ENCODE measurements around the gene ADAMTSL1. TPM values are rescaled to one million over a fixed set of nuclear protein-coding genes. Genes with fewer than 3 reads are reported as not detected.

Gene ADAMTSL1
- total RNA-seq, 4 donors from 2014 or later: 0.32 to 2.3 (median 1.3) TPM

DNA sequence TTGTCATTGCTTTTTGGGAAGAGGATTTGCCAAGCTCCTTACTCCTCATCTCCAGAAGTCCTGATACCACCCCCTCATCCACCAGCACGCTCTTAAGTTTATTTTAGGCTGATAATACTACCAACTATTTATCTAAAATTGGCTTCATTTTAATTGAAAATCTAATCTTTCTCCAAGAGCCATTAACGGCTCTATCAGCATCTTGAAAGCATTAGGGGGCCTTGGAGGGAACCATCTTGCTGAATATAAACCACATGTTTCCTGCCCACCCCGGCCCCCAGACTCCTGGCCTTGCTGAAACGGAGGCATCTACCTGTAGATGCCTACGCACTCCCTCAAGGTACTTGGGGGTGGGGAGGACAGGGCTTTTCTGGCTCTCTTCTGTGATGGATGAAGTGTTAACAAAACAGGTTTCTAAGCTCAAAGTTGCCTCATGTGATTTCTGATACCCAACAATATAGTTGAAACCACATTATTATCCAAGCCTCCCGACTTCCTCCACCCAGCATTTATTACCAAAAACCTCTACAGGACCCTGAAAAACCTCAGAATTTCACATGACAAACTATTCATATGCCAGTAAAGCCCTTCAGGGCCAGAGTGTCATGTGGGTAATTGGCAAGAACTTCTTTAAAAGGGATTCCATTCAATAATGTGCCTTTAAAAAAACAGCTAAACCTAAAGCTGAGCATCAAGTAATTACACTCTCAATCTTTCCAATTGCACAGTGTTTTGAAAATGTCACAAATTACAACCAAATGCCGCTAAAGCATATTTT is 462.3 kb downstream of the ADAMTSL1 start:
- H3K27ac ChIP-seq: no peak overlapping the region
- WGBS: 65% methylated on average over 7 of the region's 7 CpGs

DNA sequence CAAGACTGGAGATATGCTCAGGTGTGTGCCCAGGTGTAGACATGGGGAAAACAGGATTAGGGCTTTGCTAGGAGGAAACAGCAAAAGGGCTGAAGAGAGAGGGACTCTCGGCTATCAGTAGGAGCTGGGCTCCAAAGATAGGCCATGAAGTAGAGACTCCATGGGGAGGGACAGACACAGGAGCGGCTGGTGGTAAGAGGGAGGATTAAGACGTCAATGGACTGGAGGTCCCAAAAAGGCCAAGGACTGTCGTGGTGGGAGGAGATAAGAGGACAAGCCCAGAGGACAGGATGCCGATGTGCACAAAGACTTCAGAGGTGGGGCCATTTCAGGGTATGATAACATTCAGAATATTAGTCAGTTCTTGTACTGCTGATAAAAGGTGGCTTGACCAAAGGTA is 466.0 kb downstream of the ADAMTSL1 start:
- TF ChIP-seq EP300 (IDR thresholded peaks at IDR 0.05) (no peak), POLR2AphosphoS5 (IDR thresholded peaks at IDR 0.05) (no peak), POLR2A (IDR thresholded peaks at IDR 0.05) (no peak)
- TF ChIP-seq, protein P1, sequence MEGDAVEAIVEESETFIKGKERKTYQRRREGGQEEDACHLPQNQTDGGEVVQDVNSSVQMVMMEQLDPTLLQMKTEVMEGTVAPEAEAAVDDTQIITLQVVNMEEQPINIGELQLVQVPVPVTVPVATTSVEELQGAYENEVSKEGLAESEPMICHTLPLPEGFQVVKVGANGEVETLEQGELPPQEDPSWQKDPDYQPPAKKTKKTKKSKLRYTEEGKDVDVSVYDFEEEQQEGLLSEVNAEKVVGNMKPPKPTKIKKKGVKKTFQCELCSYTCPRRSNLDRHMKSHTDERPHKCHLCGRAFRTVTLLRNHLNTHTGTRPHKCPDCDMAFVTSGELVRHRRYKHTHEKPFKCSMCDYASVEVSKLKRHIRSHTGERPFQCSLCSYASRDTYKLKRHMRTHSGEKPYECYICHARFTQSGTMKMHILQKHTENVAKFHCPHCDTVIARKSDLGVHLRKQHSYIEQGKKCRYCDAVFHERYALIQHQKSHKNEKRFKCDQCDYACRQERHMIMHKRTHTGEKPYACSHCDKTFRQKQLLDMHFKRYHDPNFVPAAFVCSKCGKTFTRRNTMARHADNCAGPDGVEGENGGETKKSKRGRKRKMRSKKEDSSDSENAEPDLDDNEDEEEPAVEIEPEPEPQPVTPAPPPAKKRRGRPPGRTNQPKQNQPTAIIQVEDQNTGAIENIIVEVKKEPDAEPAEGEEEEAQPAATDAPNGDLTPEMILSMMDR (IDR thresholded peaks at IDR 0.05): no peak
- WGBS: 97% methylated on average over 5 of the region's 5 CpGs
- no peak for DNase-seq (ENCODE audit: low spot score in 2 of 2)
- H3K4me3 ChIP-seq: no peak overlapping the region
- H3K9me3 ChIP-seq: no peaks in the 10 kb centered on the region
- H3K36me3 ChIP-seq: no peaks in the 10 kb centered on the region
- no peaks in the 10 kb centered on the region for H3K27me3 ChIP-seq
- H3K27ac ChIP-seq: no peak overlapping the region
- H3K4me1 ChIP-seq: no peaks in the 10 kb centered on the region

More for the DNA sequence above, 462.3 kb downstream of the ADAMTSL1 start:
- no peak for TF ChIP-seq POLR2AphosphoS5 (IDR thresholded peaks at IDR 0.05)
- TF ChIP-seq POLR2A (IDR thresholded peaks at IDR 0.05): no peak
- TF ChIP-seq, protein P1 (IDR thresholded peaks at IDR 0.05): no peak
- no peak for TF ChIP-seq EP300 (IDR thresholded peaks at IDR 0.05)
- H3K4me1 ChIP-seq: no peaks in the 10 kb centered on the region
- no peaks in the 10 kb centered on the region for H3K27me3 ChIP-seq
- no peaks in the 10 kb centered on the region for H3K9me3 ChIP-seq
- H3K36me3 ChIP-seq: no peaks in the 10 kb centered on the region
- no peak overlapping the region for H3K4me3 ChIP-seq
- DNase-seq (ENCODE audit: low spot score in 2 of 2): no peak

DNA sequence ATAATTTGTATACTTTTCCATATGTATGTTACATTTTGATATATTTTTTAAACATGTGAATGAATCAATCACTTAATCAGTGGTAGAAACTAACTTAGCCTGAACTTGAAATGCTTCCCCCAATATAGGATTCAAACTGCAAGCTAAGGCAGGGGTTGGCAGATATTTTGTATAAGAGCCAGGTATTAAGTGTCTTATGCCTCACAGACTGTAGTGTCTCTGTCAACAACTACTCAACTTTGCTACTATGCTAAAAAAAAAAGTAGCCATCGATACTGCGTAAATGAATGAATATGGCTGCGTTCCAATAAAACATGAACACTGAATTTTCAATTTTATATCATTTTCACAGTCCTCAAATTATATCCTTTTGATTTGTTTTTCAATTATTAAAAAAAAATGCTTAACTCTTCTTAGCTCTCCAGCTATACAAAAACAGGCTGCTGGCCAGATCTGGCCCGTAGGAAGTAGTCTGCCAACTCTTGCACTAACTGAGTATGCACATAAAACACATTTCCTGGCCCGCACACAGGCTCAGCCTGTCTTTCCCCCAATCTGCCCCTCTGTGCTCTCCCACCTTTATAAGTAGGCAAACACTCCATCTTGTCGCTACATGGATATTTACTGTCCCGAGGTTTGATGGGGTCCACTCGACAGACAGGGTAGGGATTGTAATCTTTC is 467.2 kb downstream of the ADAMTSL1 start:
- H3K27me3 ChIP-seq: no peaks in the 10 kb centered on the region

DNA sequence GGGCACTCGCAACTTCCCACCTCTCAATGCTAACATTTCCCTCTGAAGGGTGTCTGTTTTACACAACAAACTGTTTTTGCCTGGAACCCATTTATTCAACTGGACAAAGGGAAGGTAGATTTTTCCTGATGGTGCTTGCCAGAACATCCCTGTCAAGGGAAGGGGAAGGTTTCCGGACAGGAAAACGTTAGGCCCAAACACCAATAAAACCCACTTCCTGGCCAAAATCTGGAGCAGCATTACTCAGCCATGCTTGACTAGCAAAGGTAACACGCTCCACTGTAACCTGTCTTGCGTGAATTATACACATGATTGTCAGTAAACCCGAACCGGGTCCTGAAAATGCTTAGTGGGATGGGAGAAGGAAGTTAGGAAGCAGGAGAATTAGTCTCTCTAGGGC is 468.8 kb downstream of the ADAMTSL1 start:
- Histone ChIP-seq H3K27me3 (no peaks in the 10 kb centered on the region), H3K27ac (no peak overlapping the region), H3K4me1 (no peaks in the 10 kb centered on the region), H3K9me3 (no peaks in the 10 kb centered on the region), H3K36me3 (no peaks in the 10 kb centered on the region), H3K4me3 (no peak overlapping the region)
- TF ChIP-seq, protein P1 (IDR thresholded peaks at IDR 0.05): no peak
- no peak for TF ChIP-seq EP300 (IDR thresholded peaks at IDR 0.05)
- TF ChIP-seq POLR2A (IDR thresholded peaks at IDR 0.05): no peak
- no peak for TF ChIP-seq POLR2AphosphoS5 (IDR thresholded peaks at IDR 0.05)
- 66% methylated on average over 7 of the region's 7 CpGs for WGBS
- no peak for DNase-seq (ENCODE audit: low spot score in 2 of 2)

More for the DNA sequence above, 467.2 kb downstream of the ADAMTSL1 start:
- WGBS: 88% methylated on average over 8 of the region's 8 CpGs
- Histone ChIP-seq H3K4me3 (no peak overlapping the region), H3K4me1 (no peaks in the 10 kb centered on the region), H3K27ac (no peak overlapping the region), H3K9me3 (no peaks in the 10 kb centered on the region), H3K36me3 (no peaks in the 10 kb centered on the region)
- DNase-seq (ENCODE audit: low spot score in 2 of 2): no peak
- TF ChIP-seq POLR2AphosphoS5 (IDR thresholded peaks at IDR 0.05) (no peak), POLR2A (IDR thresholded peaks at IDR 0.05) (no peak), EP300 (IDR thresholded peaks at IDR 0.05) (no peak)
- TF ChIP-seq, protein P1 (IDR thresholded peaks at IDR 0.05): no peak

DNA sequence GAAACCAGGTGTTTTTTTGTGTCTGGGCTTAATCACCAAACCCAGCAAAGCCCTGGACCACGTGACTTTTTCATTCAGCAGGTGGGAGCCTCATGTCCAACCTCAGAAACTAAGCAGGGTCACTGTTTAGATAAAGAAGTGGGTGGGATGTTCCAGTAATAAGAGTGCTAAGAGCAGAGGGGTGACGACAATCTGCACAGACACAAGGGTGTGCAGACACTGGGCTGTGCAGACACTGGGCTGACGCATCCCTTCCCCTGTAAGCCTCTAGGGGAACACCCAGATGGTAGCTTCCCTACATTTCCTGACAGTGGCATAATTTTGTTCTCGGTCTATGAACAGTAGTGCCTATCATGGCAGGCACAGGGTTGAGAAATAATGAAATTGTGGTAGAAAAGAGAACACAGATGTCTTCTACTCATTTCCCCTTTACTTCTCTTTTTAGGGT is 474.0 kb downstream of the ADAMTSL1 start:
- Histone ChIP-seq H3K4me3 (no peak overlapping the region), H3K9me3 (no peaks in the 10 kb centered on the region), H3K4me1 (no peaks in the 10 kb centered on the region), H3K27me3 (no peaks in the 10 kb centered on the region), H3K27ac (no peak overlapping the region), H3K36me3 (no peaks in the 10 kb centered on the region)
- no peak for TF ChIP-seq POLR2A (IDR thresholded peaks at IDR 0.05)
- TF ChIP-seq POLR2AphosphoS5 (IDR thresholded peaks at IDR 0.05): no peak
- TF ChIP-seq, protein P1 (IDR thresholded peaks at IDR 0.05): no peak
- no peak for TF ChIP-seq EP300 (IDR thresholded peaks at IDR 0.05)
- 70% methylated on average over 3 of the region's 4 CpGs for WGBS
- DNase-seq (ENCODE audit: low spot score in 2 of 2): no peak

Data from suprapubic skin (tissue), 4 donors.